HL-60 (cell line): ENCODE measurements around the gene FRAT1.

Experiments used
- DNase-seq, 2 experiments: peaks; one replicate each; pipeline ENCODE4 v3.0.0-alpha.2; 2010 to 2020; ENCODE audit warnings: low read depth in 1 of 2, low spot score in 1 of 2
- H3K27ac ChIP-seq: fragments of 250-450 bp; sonication (Bioruptor Pico); replicated peaks from 2 replicates; pipeline ENCODE4 v1.5.1; 2020; ENCODE audit warnings: mild to moderate bottlenecking, moderate library complexity
- H3K27me3 ChIP-seq: fragments of 250-450 bp; sonication (Bioruptor Pico); 2 replicates; pipeline ENCODE4 v1.5.1; 2021; ENCODE audit warnings: mild to moderate bottlenecking, moderate library complexity; ENCODE audit not compliant: insufficient read depth, poor library complexity, severe bottlenecking
- H3K4me3 ChIP-seq: replicated peaks from 2 replicates; pipeline ENCODE4 v1.5.1; 2011; ENCODE audit warnings: mild to moderate bottlenecking, control low read depth, low read length; ENCODE audit not compliant: insufficient read depth
- GABPA ChIP-seq: IDR thresholded peaks from 2 replicates; pipeline ENCODE4 v1.6.1; 2012; ENCODE audit warnings: low read depth
- POLR2AphosphoS5 ChIP-seq: IDR thresholded peaks from 2 replicates; pipeline ENCODE4 v1.6.1; 2012; ENCODE audit warnings: low read depth
- SPI1 ChIP-seq: IDR thresholded peaks from 2 replicates; pipeline ENCODE4 v1.6.1; 2012; ENCODE audit warnings: low read depth, mild to moderate bottlenecking, borderline replicate concordance
- TF ChIP-seq, protein P1 (sequence below): IDR thresholded peaks from 2 replicates; pipeline ENCODE4 v1.6.1; 2012; ENCODE audit warnings: low read depth; ENCODE audit not compliant: insufficient replicate concordance
- TF ChIP-seq, protein P2 (sequence below): IDR thresholded peaks from one replicate; pipeline ENCODE4 v1.5.1; 2011; ENCODE audit warnings: low read length, control low read depth, inconsistent platforms; ENCODE audit not compliant: insufficient read depth

FRAT1 gene

DNA sequence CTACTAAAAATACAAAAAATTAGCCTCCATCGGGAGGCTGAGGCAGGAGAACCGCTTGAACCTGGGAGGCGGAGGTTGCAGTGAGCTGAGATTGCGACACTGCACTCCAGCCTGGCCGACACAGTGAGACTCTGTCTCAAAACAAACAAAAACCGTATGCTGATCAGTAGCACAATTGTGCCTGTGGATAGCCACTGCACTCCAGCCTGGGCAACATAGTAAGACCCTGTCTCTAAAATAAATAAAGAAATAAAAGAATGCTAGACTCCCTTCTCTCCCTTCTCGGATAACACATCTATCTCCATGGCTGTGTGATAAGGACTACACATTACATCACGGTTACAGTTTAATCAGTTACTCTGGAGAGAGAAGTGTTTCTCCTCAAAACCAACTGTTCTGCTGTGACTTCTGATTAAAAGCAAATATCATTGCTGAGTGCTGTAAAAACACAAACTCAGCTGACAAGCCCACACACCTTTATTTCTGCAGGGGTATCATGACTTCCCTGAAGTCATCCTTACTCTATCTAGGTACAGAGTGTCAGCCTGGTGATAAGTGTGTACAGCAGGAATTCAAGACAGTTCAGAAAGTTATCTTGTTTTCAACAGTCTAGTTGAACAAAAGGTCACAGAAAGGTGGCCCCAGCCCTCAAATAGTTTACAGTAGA is 21.4 kb upstream of the FRAT1 start:
- Histone ChIP-seq H3K27ac (no peak overlapping the region), H3K27me3 (no peaks in the 10 kb centered on the region), H3K4me3 (no peak overlapping the region)
- TF ChIP-seq, protein P1, sequence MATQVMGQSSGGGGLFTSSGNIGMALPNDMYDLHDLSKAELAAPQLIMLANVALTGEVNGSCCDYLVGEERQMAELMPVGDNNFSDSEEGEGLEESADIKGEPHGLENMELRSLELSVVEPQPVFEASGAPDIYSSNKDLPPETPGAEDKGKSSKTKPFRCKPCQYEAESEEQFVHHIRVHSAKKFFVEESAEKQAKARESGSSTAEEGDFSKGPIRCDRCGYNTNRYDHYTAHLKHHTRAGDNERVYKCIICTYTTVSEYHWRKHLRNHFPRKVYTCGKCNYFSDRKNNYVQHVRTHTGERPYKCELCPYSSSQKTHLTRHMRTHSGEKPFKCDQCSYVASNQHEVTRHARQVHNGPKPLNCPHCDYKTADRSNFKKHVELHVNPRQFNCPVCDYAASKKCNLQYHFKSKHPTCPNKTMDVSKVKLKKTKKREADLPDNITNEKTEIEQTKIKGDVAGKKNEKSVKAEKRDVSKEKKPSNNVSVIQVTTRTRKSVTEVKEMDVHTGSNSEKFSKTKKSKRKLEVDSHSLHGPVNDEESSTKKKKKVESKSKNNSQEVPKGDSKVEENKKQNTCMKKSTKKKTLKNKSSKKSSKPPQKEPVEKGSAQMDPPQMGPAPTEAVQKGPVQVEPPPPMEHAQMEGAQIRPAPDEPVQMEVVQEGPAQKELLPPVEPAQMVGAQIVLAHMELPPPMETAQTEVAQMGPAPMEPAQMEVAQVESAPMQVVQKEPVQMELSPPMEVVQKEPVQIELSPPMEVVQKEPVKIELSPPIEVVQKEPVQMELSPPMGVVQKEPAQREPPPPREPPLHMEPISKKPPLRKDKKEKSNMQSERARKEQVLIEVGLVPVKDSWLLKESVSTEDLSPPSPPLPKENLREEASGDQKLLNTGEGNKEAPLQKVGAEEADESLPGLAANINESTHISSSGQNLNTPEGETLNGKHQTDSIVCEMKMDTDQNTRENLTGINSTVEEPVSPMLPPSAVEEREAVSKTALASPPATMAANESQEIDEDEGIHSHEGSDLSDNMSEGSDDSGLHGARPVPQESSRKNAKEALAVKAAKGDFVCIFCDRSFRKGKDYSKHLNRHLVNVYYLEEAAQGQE = no peak
- TF ChIP-seq, protein P2, sequence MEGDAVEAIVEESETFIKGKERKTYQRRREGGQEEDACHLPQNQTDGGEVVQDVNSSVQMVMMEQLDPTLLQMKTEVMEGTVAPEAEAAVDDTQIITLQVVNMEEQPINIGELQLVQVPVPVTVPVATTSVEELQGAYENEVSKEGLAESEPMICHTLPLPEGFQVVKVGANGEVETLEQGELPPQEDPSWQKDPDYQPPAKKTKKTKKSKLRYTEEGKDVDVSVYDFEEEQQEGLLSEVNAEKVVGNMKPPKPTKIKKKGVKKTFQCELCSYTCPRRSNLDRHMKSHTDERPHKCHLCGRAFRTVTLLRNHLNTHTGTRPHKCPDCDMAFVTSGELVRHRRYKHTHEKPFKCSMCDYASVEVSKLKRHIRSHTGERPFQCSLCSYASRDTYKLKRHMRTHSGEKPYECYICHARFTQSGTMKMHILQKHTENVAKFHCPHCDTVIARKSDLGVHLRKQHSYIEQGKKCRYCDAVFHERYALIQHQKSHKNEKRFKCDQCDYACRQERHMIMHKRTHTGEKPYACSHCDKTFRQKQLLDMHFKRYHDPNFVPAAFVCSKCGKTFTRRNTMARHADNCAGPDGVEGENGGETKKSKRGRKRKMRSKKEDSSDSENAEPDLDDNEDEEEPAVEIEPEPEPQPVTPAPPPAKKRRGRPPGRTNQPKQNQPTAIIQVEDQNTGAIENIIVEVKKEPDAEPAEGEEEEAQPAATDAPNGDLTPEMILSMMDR = no peak
- no peak for TF ChIP-seq POLR2AphosphoS5
- no peak for TF ChIP-seq SPI1
- DNase-seq = no peak

DNA sequence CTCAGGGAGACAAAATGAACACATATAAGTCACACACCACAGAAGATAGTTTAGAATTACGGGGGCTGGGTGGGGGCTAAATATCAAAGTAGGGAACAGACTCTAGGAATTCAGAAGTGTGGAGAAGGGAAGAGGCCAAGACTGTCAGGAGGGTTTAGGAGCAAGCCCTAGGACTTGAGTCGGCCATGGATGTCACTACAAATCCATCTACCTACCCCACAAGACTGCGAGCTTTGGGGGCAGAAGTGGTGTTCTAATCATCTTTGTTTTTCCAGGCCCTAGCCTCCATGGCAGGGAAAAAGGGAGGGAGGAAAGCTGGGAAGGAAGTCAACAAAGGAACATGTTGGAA is 20.9 kb upstream of the FRAT1 start:
- TF ChIP-seq POLR2AphosphoS5 = no peak
- TF ChIP-seq, protein P2 = no peak
- no peak for TF ChIP-seq SPI1
- TF ChIP-seq, protein P1 = no peak
- no peak for TF ChIP-seq GABPA
- no peak for DNase-seq
- H3K27ac ChIP-seq = no peak overlapping the region
- no peak overlapping the region for H3K4me3 ChIP-seq
- no peaks in the 10 kb centered on the region for H3K27me3 ChIP-seq

DNA sequence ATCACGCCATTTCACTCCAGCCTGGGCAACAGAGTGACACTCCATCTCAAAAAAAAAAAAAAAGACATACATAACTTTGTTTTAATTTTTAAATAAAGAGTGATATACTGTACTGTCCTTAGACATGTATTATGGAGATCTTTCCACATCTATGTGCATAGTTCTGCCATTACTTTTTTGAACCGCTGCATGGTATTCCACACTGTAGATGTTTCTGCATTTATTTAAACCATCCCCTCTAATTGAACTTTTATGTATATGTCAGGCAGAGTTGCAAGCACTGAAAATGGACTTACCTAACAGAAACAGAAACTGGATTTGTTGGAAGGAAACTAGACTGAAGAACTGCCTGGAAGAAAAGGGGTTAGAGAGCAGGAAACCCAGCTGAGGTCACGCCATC is 18.1 kb upstream of the FRAT1 start:
- TF ChIP-seq GABPA = no peak
- TF ChIP-seq POLR2AphosphoS5 = no peak
- TF ChIP-seq, protein P2 = no peak
- TF ChIP-seq, protein P1 = no peak
- TF ChIP-seq SPI1 = no peak
- no peak for DNase-seq
- H3K27ac ChIP-seq = no peak overlapping the region
- H3K27me3 ChIP-seq = no peaks in the 10 kb centered on the region
- H3K4me3 ChIP-seq = no peak overlapping the region
